ENCODE results near the gene GABPB1. TPM values are rescaled to one million over a fixed set of nuclear protein-coding genes. Genes with fewer than 3 reads are reported as not detected.

The GABPB1 gene
- total and polyA plus RNA-seq, 3 donors from 2014 or later, result 21.5 to 45.9 (median 35.4) TPM

DNA sequence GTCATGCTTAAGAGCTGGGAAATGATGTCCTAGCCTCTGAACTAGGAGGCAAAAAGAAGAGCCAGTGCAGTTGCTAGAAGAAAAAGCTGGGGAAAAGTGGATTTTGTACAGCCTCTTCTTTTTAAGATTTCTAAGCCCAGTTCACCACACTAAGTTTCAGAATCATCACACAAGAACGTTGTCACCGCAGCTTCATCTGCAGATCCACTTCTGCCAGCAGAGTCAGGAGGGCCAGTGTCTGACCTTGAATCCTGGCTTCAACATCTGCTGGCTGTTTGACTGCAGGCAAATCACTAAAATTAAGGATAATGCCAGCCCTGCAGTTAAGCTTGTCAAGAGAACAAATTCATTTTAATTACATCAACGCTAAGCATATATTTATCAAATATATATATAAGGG lies 125.7 kb downstream of the GABPB1 start:
- no peak for DNase-seq

DNA sequence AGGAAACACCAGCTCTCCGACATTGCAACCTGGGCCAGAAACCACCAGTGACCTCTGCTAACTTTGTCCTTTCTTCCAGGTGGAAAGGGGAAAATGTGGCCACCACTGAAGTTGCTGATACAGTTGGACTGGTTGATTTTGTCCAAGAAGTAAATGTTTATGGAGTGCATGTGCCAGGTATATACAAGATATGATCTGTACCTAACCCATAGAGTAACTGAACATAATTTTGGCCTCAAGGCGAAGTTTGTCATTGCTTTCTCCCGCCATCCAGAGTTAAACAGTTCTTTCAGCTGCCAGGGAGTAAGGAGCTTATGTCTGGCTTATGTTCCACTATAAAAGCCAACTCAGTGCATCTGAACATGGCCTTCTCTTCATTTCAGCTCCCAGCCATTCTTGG lies 126.1 kb downstream of the GABPB1 start:
- no peaks in the 10 kb centered on the region for H3K4me1 ChIP-seq
- no peaks in the 10 kb centered on the region for H3K36me3 ChIP-seq (ENCODE audit: low read depth, missing control alignments)
- 85 to 93% methylated on average over 3 of the region's 3 CpGs for WGBS, 2 donors
- no peak for DNase-seq
- TF ChIP-seq, protein P1, sequence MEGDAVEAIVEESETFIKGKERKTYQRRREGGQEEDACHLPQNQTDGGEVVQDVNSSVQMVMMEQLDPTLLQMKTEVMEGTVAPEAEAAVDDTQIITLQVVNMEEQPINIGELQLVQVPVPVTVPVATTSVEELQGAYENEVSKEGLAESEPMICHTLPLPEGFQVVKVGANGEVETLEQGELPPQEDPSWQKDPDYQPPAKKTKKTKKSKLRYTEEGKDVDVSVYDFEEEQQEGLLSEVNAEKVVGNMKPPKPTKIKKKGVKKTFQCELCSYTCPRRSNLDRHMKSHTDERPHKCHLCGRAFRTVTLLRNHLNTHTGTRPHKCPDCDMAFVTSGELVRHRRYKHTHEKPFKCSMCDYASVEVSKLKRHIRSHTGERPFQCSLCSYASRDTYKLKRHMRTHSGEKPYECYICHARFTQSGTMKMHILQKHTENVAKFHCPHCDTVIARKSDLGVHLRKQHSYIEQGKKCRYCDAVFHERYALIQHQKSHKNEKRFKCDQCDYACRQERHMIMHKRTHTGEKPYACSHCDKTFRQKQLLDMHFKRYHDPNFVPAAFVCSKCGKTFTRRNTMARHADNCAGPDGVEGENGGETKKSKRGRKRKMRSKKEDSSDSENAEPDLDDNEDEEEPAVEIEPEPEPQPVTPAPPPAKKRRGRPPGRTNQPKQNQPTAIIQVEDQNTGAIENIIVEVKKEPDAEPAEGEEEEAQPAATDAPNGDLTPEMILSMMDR (IDR thresholded peaks at IDR 0.05), result no peak
- no peak for TF ChIP-seq POLR2A (IDR thresholded peaks at IDR 0.05)
- intact Hi-C loops (cut with DNase I; ENCODE audit: low total_unique reads), result no loop called here
- no peak overlapping the region for H3K4me3 ChIP-seq
- H3K27ac ChIP-seq, result no peak overlapping the region
- no peaks in the 10 kb centered on the region for H3K9me3 ChIP-seq
- no peaks in the 10 kb centered on the region for H3K27me3 ChIP-seq

More for the DNA sequence above, 125.7 kb downstream of the GABPB1 start:
- Histone ChIP-seq H3K27me3 (no peaks in the 10 kb centered on the region), H3K36me3 (ENCODE audit: low read depth, missing control alignments) (no peaks in the 10 kb centered on the region), H3K4me1 (no peaks in the 10 kb centered on the region), H3K27ac (no peak overlapping the region), H3K4me3 (no peak overlapping the region), H3K9me3 (no peaks in the 10 kb centered on the region)
- intact Hi-C loops (cut with DNase I; ENCODE audit: low total_unique reads), result no loop called here
- WGBS, 2 donors, result 43 to 51% methylated on average over 3 of the region's 3 CpGs
- TF ChIP-seq, protein P1 (IDR thresholded peaks at IDR 0.05), result no peak
- no peak for TF ChIP-seq POLR2A (IDR thresholded peaks at IDR 0.05)

DNA sequence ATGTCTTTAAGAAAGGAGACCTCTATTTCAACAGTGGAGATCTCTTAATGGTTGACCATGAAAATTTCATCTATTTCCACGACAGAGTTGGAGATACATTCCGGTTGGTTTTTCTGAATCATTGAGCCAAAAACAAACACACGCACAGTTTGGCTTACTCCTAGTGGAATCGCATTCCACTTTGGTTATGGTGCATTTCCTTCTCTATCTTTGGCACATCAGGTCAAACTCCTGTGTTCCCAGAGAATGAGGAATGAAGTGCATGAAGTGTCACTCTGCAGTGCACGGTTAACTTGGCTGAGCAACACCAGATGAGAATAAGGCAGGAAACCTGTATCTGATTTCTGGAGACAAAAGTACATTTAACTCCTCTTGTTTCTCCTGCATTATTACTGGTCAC lies 127.9 kb downstream of the GABPB1 start:
- H3K27ac ChIP-seq, result no peak overlapping the region

DNA sequence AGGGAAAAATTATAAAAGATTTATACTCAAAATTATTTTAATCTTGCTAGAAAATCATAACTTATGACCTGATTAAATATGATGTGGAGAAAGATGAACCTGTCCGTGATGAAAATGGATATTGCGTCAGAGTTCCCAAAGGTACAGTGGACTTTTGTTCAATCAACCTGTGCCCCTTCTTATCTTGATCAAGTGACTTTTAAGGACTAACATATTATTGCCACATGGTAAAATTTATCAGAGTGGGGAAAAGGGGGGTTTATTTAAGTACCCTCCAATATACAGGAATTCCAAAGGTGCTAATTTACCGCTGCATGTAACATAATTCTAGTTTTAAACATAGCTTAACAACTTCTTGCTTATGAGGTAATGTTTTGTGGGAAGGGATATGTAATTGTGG lies 129.1 kb downstream of the GABPB1 start:
- TF ChIP-seq POLR2A (IDR thresholded peaks at IDR 0.05), result no peak
- Histone ChIP-seq H3K4me1 (no peaks in the 10 kb centered on the region), H3K27ac (no peak overlapping the region), H3K4me3 (no peak overlapping the region), H3K27me3 (no peaks in the 10 kb centered on the region), H3K36me3 (ENCODE audit: low read depth, missing control alignments) (no peaks in the 10 kb centered on the region), H3K9me3 (no peaks in the 10 kb centered on the region)
- DNase-seq, result no peak
- intact Hi-C loops (cut with DNase I; ENCODE audit: low total_unique reads), result no loop called here
- WGBS, 2 donors, result 93 to 98% methylated on average over 3 of the region's 3 CpGs

More for the DNA sequence above, 127.9 kb downstream of the GABPB1 start:
- intact Hi-C loops (cut with DNase I; ENCODE audit: low total_unique reads), result no loop called here
- TF ChIP-seq POLR2A (IDR thresholded peaks at IDR 0.05), result no peak
- TF ChIP-seq, protein P1 (IDR thresholded peaks at IDR 0.05), result no peak
- no peak for DNase-seq
- Histone ChIP-seq H3K4me1 (no peaks in the 10 kb centered on the region), H3K36me3 (ENCODE audit: low read depth, missing control alignments) (no peaks in the 10 kb centered on the region), H3K27me3 (no peaks in the 10 kb centered on the region), H3K4me3 (no peak overlapping the region), H3K9me3 (no peaks in the 10 kb centered on the region)
- 68 to 75% methylated on average over 5 of the region's 5 CpGs for WGBS, 2 donors

Small RNAs within 50 kb of the gene (small RNA-seq; reads per million reads assigned to genes)
- 0 reads per million in 2 donors for gene RNU6-94P

Other genes with a start within 250 kb of the GABPB1 start
- 1 to 10 TPM; 2.4 to 6.1 TPM for gene ATP8B4, start 236.0 kb downstream of the GABPB1 start, total RNA-seq
- 2.5 TPM for gene ATP8B4, start 236.0 kb downstream of the GABPB1 start, polyA plus RNA-seq (ENCODE audit: insufficient read depth, low read depth, low replicate concordance)
- gene SLC27A2, start 173.0 kb downstream of the GABPB1 start, total RNA-seq, result 1 to 10 TPM; 2.2 to 2.5 TPM
- 2.1 TPM for gene SLC27A2, start 173.0 kb downstream of the GABPB1 start, polyA plus RNA-seq (ENCODE audit: insufficient read depth, low read depth, low replicate concordance)
- 1 to 10 TPM; 1.6 to 5.8 TPM for gene HDC, start 89.5 kb downstream of the GABPB1 start, total RNA-seq
- gene HDC, start 89.5 kb downstream of the GABPB1 start, polyA plus RNA-seq (ENCODE audit: insufficient read depth, low read depth, low replicate concordance), result 11.9 TPM
- gene USP8, start 69.2 kb upstream of the GABPB1 start, total RNA-seq, result 10 to 100 TPM; 76.6 to 81.7 TPM
- 25.0 TPM for gene USP8, start 69.2 kb upstream of the GABPB1 start, polyA plus RNA-seq (ENCODE audit: insufficient read depth, low read depth, low replicate concordance)
- 10 to 100 TPM in 1 of 2 donors, 1 to 10 TPM in 1; 8.7 to 30.4 TPM for gene USP50, start 191.5 kb upstream of the GABPB1 start, total RNA-seq
- 18.8 TPM for gene USP50, start 191.5 kb upstream of the GABPB1 start, polyA plus RNA-seq (ENCODE audit: insufficient read depth, low read depth, low replicate concordance)

Measured in testis (tissue), 3 donors.